ENCODE data around the gene SUPT5H.

- TF ChIP-seq, protein P1, sequence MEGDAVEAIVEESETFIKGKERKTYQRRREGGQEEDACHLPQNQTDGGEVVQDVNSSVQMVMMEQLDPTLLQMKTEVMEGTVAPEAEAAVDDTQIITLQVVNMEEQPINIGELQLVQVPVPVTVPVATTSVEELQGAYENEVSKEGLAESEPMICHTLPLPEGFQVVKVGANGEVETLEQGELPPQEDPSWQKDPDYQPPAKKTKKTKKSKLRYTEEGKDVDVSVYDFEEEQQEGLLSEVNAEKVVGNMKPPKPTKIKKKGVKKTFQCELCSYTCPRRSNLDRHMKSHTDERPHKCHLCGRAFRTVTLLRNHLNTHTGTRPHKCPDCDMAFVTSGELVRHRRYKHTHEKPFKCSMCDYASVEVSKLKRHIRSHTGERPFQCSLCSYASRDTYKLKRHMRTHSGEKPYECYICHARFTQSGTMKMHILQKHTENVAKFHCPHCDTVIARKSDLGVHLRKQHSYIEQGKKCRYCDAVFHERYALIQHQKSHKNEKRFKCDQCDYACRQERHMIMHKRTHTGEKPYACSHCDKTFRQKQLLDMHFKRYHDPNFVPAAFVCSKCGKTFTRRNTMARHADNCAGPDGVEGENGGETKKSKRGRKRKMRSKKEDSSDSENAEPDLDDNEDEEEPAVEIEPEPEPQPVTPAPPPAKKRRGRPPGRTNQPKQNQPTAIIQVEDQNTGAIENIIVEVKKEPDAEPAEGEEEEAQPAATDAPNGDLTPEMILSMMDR (conservative IDR thresholded peaks at IDR 0.05; ENCODE audit: low read depth, low read length), result no peak
- no peak for TF ChIP-seq EZH2phosphoT487 (IDR thresholded peaks at IDR 0.05; ENCODE audit: borderline replicate concordance, low read length)
Observed at GRCh38 chr19:39449116-39449797, 3.9 kb downstream of the SUPT5H start.
